Cerebellar cortex (tissue), 1 donor: ENCODE results near the gene SEC24D.
A peak's percentile ranks its signal among the peaks of the same experiment; 100 is the strongest.

Experiments
- DNase-seq: peaks from one replicate; pipeline ENCODE4 v3.0.0-alpha.2; 2015; ENCODE audit warnings: low spot score

Gene SEC24D

GRCh38 chr4:118845552-118846050 is 9.7 kb upstream of the SEC24D start:
- DNase-seq: no peak

GRCh38 chr4:118843237-118843636 is 7.3 kb upstream of the SEC24D start:
- DNase-seq: no peak

DNA sequence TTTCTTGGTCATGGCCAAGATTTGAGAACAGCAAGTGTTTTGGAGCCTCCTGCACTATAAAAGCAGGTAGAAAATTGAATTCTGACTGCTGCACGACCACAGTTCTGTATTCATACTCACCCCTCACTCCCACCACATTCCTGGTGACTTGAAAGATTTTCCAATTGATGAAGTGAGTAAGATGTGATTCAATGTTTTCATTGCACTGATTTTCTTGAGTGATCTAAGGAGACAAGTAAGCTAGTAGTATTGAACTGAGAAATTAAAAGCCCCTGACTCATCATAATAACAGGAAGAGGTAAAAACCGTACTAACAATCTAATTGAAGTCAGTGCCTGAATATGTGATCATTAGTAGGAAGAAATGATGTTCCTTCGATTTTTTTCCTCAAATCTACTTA is 6.1 kb upstream of the SEC24D start:
- DNase-seq: no peak

DNA sequence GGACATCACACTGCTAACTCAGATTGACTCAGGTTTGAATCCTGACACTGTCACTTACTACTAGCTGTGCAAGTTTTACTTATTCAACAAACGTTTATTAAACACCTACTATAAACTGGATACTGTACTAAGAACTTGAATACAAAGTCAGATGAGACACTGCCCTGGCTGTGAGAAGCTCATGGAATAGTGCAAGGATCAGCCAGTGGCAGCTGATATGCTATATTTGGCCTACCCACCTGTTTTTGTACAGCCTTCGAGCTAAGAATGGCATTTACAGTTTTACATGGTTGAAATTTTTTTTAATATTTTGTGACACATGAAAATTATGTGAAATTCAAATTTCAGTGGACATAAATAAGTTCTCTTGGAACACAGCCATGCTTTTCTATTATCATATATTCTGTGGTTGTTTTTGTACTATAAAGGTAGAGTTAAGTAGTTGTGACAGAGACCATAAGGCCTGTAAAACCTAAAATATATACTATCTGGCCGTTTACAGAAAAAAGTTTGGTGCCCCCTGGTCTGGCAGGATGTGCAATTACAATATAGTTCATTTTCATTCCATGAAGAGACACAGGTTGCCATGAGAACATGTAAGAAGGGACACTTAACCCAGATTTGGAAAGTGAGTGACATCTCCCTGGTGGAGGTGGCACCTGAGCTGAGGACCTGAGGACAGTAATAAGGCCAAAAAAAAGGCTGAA is 3.4 kb upstream of the SEC24D start:
- DNase-seq: no peak

GRCh38 chr4:118837121-118837507 is 1.2 kb upstream of the SEC24D start:
- no peak for DNase-seq

- DNase-seq: peak; percentile 49
Observed at GRCh38 chr4:118836301-118837120, 585 bp upstream of the SEC24D start.

DNA sequence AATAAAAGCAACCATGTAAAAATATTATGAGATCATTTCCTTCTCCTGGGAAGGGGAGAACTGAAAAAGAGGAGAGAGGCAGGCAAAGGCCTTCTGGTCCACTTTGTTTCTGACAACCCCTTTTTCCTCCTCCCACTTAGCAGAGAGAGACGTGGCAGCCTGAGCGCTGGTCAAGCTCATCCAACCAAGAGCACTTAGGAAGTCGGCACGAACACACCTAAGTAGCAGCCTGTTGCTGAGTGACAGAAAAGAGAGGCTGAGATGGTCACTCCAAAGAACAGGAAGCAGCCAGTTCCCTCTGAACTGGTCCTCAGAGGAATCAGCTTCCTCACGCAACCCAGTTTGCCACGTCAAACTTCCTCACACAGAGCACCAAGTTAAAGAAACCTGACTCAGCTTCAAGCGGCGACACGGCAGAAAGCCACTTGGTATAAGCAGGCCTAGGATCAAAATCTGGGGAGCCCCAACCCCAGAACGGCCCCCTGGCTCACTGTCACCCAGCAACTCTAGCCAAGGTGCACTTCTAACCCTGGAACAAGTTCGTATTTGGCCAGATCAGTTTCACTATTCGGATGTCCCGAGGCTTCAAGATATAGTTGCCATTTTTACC is 861 bp downstream of the SEC24D start:
- DNase-seq: peak; percentile 74

DNA sequence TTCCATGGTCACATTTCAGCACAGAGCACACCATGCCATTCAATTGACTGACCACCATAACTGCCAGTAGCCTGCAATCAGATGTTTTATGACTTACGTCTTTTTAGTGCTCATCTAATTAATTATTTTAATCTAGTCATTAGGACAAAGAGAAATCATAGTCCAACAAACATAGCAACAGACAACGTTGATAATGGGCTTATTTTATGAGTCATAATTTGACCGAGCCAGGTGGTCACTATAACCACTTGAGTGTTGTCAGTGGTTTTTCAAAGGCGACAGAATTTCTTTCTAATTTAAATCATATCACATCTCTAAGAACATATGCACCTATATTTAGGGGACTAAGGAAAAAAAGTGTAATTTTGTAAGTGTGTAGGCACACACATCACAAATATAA is 1.9 kb downstream of the SEC24D start:
- peak; percentile 15 for DNase-seq

DNA sequence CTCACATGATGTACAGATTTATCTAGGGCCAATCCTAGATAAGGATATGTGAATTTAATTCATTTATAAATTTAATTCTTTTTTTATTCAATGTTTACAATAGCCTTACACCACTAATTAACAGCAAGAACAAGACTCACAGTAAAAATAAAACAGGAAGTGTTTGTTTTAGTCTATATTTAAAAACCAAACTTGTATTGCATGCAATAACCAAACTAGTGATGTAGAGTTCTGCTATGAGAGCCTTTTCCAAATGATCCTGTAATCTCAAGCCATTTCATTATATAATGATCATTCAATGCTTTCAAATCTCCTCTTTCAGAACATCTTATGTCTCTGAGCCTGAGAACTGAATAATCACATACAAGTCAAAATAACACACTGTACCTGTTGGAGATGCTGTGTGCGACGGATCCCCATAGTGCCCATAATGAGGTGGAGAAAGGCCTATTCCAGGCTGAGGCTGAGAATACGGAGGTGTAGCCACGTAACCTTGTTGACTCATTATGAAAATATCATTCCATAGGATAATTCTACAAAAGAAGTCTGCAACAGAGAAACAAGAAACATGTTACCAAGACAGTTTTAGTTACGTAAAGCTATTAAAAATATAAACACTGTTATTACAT is 2.6 kb downstream of the SEC24D start:
- peak; percentile 11 for DNase-seq

DNA sequence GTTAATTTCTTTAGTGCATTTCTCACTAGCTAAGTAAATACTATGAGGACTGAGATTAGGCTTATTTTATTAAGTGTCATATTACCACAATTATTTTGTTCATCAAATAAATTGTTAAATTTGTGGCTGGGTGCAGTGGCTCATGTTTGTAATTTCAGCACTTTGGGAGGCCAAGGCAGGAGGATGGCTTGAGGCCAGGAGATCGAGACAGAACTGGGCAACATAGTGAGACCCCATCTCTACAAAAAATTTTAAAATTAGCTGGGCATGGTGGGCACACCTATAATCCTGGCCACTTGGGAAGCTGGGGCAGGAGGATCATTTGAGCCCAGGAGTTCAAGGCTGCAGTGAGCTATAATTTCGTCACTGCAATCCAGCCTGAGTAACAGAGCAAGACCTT is 6.8 kb downstream of the SEC24D start:
- no peak for DNase-seq

DNA sequence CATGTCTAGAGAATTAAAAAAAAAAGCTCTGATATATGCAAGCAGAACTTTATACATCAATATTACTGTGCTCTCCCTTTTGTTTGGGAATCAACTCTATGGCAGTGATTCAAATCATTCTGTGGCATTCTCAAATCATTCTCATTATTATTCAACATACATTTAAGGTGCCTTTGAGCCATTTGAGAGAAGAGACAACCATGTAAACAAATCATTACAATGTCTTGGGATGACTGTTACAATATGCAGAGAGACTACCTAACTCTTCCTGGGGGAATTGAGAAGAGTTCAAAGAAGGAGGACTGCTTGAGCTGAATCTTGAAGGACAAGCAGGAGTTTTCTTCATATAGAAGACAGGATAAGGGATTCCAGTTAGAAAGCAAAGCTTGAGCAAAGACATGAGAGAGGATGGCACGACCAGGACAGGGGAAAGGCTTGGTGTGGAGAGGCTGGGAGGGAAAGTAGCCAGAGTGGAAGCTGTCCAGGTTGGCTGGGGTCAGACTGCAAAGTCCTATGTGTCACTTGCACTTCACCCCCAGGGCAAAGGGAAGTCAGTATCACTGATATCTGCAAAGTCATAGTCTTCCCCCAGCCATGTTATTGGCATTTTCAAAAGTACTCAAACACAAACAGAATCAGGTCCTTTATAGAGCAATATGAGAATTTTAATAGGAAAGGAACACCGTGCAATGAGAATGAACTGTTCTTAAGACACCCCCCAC is 9.0 kb downstream of the SEC24D start:
- DNase-seq: peak; percentile 29

DNA sequence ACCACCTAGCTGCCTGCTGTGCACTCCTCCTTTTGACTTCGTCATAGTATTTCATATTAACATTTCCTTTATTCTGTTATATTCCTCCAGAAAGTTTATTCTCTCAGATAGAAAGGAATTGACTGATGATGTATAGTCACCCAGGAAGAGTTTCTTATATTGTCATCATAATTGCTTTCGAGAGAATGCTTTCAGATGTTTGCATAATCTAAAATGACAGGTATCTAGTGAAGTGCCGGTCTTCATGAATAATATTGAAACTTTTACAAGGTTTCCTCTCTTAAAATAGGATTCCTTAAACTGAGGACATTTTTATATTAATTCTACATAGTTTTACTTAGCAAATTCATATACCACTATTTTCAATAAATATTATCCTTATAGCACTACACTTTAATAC is 10.1 kb downstream of the SEC24D start:
- DNase-seq: no peak

- peak; percentile 51 for DNase-seq
Observed at GRCh38 chr4:118824141-118824540, 11.8 kb downstream of the SEC24D start.

DNA sequence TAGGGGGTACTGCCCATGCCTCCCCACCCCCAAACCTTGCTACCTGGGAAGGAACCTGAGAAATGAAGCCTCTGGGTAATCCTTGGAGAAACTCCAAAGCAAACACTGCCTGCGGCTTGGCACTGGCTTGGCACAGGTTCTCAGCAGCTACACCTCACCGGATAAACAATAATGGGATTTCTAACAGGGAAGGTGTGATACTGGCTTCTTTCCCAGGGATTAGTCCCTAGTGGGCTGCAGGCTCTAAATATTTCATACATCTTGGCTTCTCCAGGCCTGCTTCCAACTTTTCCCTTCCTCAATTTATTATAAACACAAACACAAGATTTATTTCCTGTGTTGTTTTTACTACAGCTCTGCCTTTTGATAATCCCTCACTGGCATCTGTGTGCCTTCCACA is 12.5 kb downstream of the SEC24D start:
- DNase-seq: peak; percentile 90

DNA sequence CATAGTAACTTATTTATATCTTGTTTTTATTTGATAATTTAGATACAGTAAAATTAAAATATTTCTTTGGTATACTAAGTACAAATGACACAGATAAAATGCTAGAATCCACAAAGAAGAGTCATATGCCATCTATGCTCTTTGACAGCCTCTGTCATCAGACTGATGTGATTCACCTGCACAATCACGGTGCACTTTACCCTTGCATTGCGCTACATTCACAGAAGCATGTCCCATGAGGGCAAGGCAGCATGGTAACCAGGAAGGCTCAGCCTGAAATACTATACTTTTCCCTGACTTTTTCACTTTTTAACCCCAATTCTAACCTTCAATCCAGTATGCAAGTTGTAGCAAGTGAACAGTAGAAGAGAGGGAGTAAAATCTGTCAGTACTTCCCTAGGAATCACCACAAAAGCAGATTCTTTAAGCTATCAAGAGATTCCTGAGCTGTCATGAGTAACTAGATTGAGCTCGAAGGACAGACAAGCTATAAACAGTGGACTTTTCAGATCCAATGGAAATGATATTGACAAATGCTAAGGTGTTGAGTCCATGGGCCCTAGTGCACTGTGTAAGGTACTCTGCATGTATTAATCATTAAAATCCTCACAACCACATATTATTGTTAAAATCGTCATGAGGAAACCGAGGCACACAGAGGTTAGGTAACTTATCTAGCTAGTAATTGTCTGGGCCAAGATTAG is 14.2 kb downstream of the SEC24D start:
- peak; percentile 11 for DNase-seq

- no peak for DNase-seq
Observed at GRCh38 chr4:118817178-118817930, 18.6 kb downstream of the SEC24D start.

GRCh38 chr4:118816538-118817177 is 19.3 kb downstream of the SEC24D start:
- DNase-seq: no peak

DNA sequence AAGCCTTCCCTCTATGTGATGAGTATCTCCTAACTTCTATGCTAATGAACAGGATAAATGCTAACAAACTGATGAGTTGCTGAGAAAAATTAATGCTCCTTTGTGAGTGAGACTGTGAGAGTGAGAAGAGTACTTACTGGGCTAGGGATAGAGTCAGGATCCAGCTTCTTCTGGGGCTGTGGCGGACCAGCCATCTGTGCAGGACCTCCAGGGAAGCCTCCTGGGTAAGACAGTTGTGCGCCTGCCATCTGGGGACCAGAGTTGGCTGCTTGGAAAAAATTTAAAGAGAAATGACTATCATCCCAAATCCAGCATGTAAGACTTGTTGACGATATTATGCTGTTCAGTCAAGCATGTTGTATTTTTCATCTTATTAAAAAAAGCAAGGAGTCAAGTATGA is 21.0 kb downstream of the SEC24D start:
- DNase-seq: no peak

DNA sequence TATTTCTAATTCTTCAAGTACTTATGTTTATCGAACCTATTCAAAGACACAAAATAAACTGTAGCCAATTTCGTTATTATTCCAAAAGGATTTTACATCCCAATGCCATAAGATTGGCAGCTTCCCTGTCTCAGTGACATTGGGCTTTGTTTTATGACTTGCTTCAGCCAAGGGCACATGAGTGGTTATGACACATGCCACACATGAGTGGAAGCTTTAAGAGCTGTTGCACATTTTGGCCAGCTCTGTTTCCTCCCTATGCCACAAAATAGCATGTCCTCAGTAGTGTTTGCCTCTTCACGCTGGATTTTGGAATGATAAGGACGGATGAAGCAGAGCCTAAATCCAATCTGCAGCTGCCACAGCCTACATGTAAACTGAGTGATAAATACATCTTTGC is 21.9 kb downstream of the SEC24D start:
- DNase-seq: no peak

- DNase-seq: no peak
Observed at GRCh38 chr4:118813561-118813960, 22.4 kb downstream of the SEC24D start.
